ENCODE results near the gene STUM. TPM values are rescaled to one million over a fixed set of nuclear protein-coding genes. Genes with fewer than 3 reads are reported as not detected.

STUM gene
- total RNA-seq, 1 donor from 2014 or later, result 0.86 TPM

DNA sequence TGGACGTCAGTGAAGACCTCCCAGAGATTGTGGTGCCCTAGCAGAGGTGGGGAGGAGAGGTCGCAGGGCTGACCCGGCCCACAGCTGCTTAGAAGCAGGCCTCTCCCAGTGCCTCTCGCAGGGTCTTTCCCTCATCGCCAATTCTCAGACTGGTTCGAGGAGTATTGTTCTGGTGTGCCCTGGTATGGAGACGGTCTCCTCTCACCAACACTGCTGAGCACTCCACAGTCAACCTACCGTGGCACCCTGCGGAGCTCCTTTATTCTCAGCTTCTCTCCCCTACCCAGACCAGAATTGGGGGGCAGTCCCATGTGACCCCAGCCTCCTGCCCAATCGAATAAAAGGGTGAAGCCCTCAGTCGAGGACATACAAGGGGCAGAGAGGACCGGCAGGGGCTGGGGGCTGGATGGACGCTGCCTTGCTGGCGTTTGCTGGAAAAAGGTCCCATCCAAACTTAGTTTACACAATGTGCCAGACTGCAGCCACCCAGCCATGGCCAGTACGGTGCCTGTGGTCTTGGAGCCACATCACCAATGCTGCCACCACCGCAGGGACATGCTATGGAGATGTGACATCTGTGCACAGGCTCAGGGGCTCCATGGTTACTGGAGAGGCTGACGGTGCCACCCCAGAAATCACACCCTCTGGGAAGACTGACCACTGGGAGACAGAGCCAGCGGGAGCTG, 80.8 kb downstream of the STUM start:
- no peak for DNase-seq (ENCODE audit: low read depth, low spot score)
- TF ChIP-seq CTCF (conservative IDR thresholded peaks at IDR 0.05), result no peak
- H3K36me3 Mint-ChIP-seq (ENCODE audit: low read depth), result no peaks in the 10 kb centered on the region
- no peaks in the 10 kb centered on the region for H3K27me3 Mint-ChIP-seq (ENCODE audit: low read depth)
- H3K4me1 Mint-ChIP-seq, result peaks cover 28% of the 10 kb centered on the region
- H3K27ac Mint-ChIP-seq (ENCODE audit: unreplicated experiment), result no peak overlapping the region
- no peaks in the 10 kb centered on the region for H3K9me3 Mint-ChIP-seq
- no peak overlapping the region for H3K4me3 Mint-ChIP-seq

DNA sequence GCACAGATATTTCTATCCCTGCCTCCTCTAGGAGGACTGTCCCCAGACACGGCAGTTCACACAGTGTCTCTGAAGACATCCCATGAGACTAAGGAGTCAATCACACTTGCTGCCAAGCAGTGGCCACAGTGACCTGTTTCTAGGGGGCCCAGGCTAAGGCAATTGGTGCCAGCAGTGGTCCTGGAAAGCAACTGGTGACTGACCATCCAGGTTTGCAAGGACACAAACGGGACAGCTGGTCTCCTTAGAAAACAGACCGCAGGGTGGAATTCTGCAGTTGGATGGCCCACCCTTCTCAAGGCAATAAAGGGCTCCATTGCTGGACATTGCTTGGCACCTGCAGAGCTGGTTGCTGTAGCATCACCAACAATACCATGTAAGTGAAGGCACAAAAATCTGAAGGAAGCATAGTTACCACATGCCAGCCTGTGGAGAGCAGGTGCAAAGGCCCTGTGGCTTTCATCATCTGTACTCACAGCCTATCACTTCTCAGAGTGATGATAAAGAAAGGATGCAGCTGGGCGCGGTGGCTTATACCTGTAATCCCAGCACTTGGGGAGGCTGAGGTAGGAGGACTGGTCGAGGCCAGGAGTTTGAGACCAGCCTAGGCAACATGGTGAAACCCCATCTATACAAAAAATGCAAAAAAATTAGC, 81.5 kb downstream of the STUM start:
- no peak for TF ChIP-seq CTCF (conservative IDR thresholded peaks at IDR 0.05)
- no peaks in the 10 kb centered on the region for H3K9me3 Mint-ChIP-seq
- peaks cover 31% of the 10 kb centered on the region for H3K4me1 Mint-ChIP-seq
- no peak for DNase-seq (ENCODE audit: low read depth, low spot score)
- no peaks in the 10 kb centered on the region for H3K36me3 Mint-ChIP-seq (ENCODE audit: low read depth)
- H3K27me3 Mint-ChIP-seq (ENCODE audit: low read depth), result no peaks in the 10 kb centered on the region
- no peak overlapping the region for H3K27ac Mint-ChIP-seq (ENCODE audit: unreplicated experiment)
- H3K4me3 Mint-ChIP-seq, result no peak overlapping the region

DNA sequence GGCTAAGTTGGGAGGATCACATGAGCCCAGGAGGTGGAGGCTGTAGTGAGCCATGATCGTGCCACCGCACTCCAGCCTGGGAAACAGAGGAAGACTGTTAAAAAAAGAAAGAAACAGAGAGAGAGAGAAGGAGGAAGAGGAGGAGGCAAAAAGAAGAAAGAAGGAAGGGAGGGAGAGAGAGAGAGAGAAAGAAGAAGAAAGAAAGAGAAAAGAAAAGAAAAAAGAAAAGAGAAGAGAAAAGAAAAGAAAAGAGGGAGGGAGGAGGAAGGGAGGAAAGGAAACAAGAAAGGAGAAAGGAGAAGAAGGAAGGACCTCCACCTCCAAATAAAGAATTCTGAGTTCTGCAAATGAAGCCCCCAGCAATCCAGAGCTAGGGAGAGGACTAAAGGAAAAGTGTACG, 82.0 kb downstream of the STUM start:
- Mint-ChIP-seq H3K4me3 (no peak overlapping the region), H3K4me1 (peaks cover 31% of the 10 kb centered on the region), H3K9me3 (no peaks in the 10 kb centered on the region), H3K27me3 (ENCODE audit: low read depth) (no peaks in the 10 kb centered on the region), H3K36me3 (ENCODE audit: low read depth) (no peaks in the 10 kb centered on the region), H3K27ac (ENCODE audit: unreplicated experiment) (no peak overlapping the region)
- DNase-seq (ENCODE audit: low read depth, low spot score), result no peak
- TF ChIP-seq CTCF (conservative IDR thresholded peaks at IDR 0.05), result no peak

DNA sequence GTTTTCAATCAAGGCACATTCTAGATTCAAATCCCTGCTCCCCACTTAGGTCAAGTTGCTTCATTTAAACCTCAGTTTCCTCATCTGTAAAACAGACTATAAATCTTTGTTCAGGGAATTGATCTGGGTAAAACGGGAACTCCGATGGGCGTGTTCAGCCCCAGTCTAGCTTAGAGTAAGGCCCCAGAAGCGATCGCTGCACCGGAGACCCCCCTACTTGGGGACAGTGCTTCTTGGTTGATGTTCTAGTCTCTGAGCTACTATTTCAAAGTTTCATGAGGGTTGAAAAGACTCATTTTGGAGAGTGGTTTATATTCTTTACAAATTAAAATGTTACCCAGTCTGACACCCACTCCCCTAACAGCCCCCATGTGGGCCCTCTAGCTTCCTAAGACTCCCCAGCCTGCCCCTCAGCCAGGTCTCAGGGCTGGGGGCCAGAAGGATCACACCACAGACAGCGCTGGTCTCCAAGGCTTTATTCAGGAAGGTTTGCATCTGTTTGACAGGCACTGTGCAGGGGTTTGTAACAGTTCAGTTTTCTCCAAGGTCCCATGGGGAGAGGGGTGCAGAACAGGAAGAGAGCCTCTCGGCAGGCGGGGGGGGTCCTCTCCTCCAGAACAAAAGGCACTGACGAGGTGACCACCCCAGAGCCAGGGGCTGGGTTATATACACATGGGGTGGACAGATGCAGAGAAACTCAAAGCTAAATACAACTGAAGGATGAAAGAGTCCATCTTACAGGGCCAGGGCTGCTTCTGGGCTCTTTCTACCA, 82.9 kb downstream of the STUM start:
- Mint-ChIP-seq H3K4me3 (no peak overlapping the region), H3K36me3 (ENCODE audit: low read depth) (no peaks in the 10 kb centered on the region), H3K9me3 (no peaks in the 10 kb centered on the region), H3K27me3 (ENCODE audit: low read depth) (no peaks in the 10 kb centered on the region), H3K4me1 (peaks cover 28% of the 10 kb centered on the region), H3K27ac (ENCODE audit: unreplicated experiment) (peak overlapping the region; percentile 19)
- DNase-seq (ENCODE audit: low read depth, low spot score), result no peak
- no peak for TF ChIP-seq CTCF (conservative IDR thresholded peaks at IDR 0.05)

GRCh38 chr1:226632169-226632879, 83.8 kb downstream of the STUM start:
- Mint-ChIP-seq H3K9me3 (no peaks in the 10 kb centered on the region), H3K36me3 (ENCODE audit: low read depth) (no peaks in the 10 kb centered on the region), H3K27ac (ENCODE audit: unreplicated experiment) (peak overlapping the region; percentile 23), H3K4me1 (peaks cover 25% of the 10 kb centered on the region), H3K27me3 (ENCODE audit: low read depth) (no peaks in the 10 kb centered on the region), H3K4me3 (no peak overlapping the region)
- no peak for TF ChIP-seq CTCF (conservative IDR thresholded peaks at IDR 0.05)
- DNase-seq (ENCODE audit: low read depth, low spot score), result no peak
